Measurements from ENCODE around the gene MGP. TPM values are rescaled to one million over a fixed set of nuclear protein-coding genes. Genes with fewer than 3 reads are reported as not detected.

MGP gene
- total and polyA plus RNA-seq, 2 of the 8 experiments (the other 6 are each of a cell fraction or from before 2014, with no cell fraction given) = not detected

DNA sequence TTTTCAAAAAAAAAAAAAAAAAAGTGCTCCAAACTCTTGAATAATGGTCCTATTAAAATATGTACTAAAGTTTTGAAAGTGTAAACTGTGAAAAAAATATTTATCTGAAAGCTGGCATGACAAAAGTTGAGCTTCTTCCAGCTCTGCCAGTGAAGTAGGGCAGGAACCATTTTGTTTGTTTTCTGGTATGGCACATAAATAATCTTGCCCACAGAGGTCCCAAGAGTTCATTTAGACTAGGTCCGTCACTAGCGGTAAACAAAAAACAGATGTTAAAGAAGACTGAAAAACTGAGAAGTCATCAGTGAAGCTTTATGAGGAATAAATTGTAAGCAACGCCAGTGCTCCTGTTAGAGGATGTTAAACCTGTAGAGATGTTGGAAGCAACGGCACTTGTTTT, 45.7 kb upstream of the MGP start:
- Histone ChIP-seq H3K23ac (ENCODE audit: insufficient read length) (no peak overlapping the region), H3K4me1 (replicated peaks in 1 of 4; ENCODE audit: control insufficient read depth in 3 of 4, insufficient read depth in 4 of 4, low read length in 3 of 4) (no peaks in the 10 kb centered on the region), H2BK15ac (ENCODE audit: low read length) (no peak overlapping the region), H4K8ac (ENCODE audit: extremely low read depth, insufficient read depth, low read length) (no peak overlapping the region), H4K91ac (replicated peaks; ENCODE audit: insufficient read length, low read length) (no peak overlapping the region), H4K20me1 (replicated peaks in 1 of 2; ENCODE audit: control insufficient read depth in 1 of 2, insufficient read depth in 2 of 2, low read length in 2 of 2) (no peaks in the 10 kb centered on the region), H4K5ac (ENCODE audit: insufficient read length, low read depth, low read length) (no peak overlapping the region), H2BK20ac (ENCODE audit: low read length) (no peak overlapping the region), H3K79me1 (ENCODE audit: low read depth, low read length) (no peaks in the 10 kb centered on the region), H3K23me2 (ENCODE audit: low read depth, low read length) (peaks cover 2% of the 10 kb centered on the region; the same call in 1 of the 2 replicates), H3K36me3 (ENCODE audit: control insufficient read depth in 2 of 4, insufficient read depth in 4 of 4, low read length in 3 of 4) (no peaks in the 10 kb centered on the region), H2AK5ac (ENCODE audit: low read depth, low read length) (no peak overlapping the region), H3K56ac (replicated peaks; ENCODE audit: insufficient read length, low read depth, low read length) (no peak overlapping the region), H2BK12ac (ENCODE audit: low read depth, low read length) (no peak overlapping the region), H3K4ac (replicated peaks; ENCODE audit: insufficient read length, low read depth, low read length) (no peak overlapping the region), H3K4me2 (ENCODE audit: insufficient read depth in 1 of 2, low read depth in 2 of 2, low read length in 2 of 2) (no peak overlapping the region), H3K9ac (replicated peaks in 1 of 4; ENCODE audit: extremely low read depth in 1 of 4, low read depth in 3 of 4, low read length in 3 of 4) (no peak overlapping the region), H3K27ac (ENCODE audit: low read depth, low read length) (no peak overlapping the region), H3K9me3 (ENCODE audit: insufficient read depth in 2 of 2, low read depth in 1 of 2, low read length in 1 of 2) (no peaks in the 10 kb centered on the region), H2AFZ (ENCODE audit: low read length) (no peak overlapping the region), H3K14ac (ENCODE audit: insufficient read length) (no peak overlapping the region), H3K27me3 (replicated peaks in 1 of 4; ENCODE audit: control insufficient read depth in 3 of 4, extremely low read depth in 1 of 4, insufficient read depth in 3 of 4, low read length in 3 of 4) (no peaks in the 10 kb centered on the region), H3K18ac (ENCODE audit: extremely low read depth, low read length) (no peak overlapping the region), H2BK120ac (replicated peaks; ENCODE audit: low read depth, low read length) (no peak overlapping the region), H3K4me3 (ENCODE audit: extremely low read depth in 1 of 4, insufficient read depth in 2 of 4, low read depth in 3 of 4, low read length in 4 of 4) (no peak overlapping the region), H3K79me2 (ENCODE audit: control insufficient read depth in 1 of 2, insufficient read depth in 2 of 2, low read length in 2 of 2) (no peaks in the 10 kb centered on the region), H2BK5ac (ENCODE audit: low read depth, low read length) (no peak overlapping the region)
- ChIA-PET POLR2A (ENCODE audit: partially characterized antibody) (no interaction called here), CTCF (ENCODE audit: partially characterized antibody) (interaction anchor here (0.9 to 2.0 kb wide), 5 partner anchors 11 to 123 kb away, joined by 3 to 6 read pairs (median 3); partner anchors contain the start of gene ART4)
- WGBS, 2 experiments (ENCODE audit: extremely low coverage in 1 of 2, insufficient coverage in 1 of 2, insufficient read length in 1 of 2, insufficient replicate concordance in 2 of 2, low coverage in 1 of 2, low lambda C conversion rate in 2 of 2, missing lambda C conversion rate in 1 of 2) = 93% methylated on average over 4 of the region's 4 CpGs; no CpG with 5 or more reads in 1 of the 2 experiments
- no peak for DNase-seq (ENCODE audit: low read depth in 1 of 2, low spot score in 2 of 2)
- FAIRE-seq = no peak
- no peak for TF ChIP-seq CHD1 (IDR thresholded peaks at IDR 0.05; ENCODE audit: low read depth, low read length)
- no peak for TF ChIP-seq SP4 (IDR thresholded peaks at IDR 0.05; ENCODE audit: low read length)

All from H1 (cell line).